HG02870 (cell line): ENCODE measurements around the gene CTSH.
"Not testable (repeated sequence)": the region's sequence is repeated elsewhere in the genome, so short reads cannot be mapped to it uniquely, and the experiment has no call there.

ENCODE experiments used
- ATAC-seq: cut with Tn5 transposase; IDR thresholded peaks from one replicate; pipeline ENCODE4 v1.9.1; 2021; ENCODE audit warnings: mild to moderate bottlenecking, moderate library complexity; ENCODE audit not compliant: unreplicated experiment

The CTSH gene

DNA sequence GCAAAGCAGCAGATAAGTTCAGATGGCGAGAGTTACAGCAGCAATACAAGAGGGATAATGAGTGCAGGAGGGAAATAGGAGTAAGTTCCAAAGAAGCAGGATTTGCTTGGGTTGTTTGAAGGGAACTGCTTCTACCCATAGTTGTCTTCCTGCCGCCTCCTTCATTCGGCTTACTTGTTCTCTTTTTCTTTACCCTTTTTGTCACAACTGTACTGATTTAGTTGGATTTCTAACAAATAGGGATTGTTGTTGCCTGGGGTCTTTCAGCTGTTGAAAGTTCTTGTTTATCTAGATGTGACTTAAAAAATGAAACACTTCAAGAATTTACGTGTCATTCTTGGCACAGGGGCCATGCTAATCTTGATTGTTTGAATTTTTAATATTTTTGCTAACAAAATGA lies 46.3 kb downstream of the CTSH start:
- ATAC-seq, result no peak

DNA sequence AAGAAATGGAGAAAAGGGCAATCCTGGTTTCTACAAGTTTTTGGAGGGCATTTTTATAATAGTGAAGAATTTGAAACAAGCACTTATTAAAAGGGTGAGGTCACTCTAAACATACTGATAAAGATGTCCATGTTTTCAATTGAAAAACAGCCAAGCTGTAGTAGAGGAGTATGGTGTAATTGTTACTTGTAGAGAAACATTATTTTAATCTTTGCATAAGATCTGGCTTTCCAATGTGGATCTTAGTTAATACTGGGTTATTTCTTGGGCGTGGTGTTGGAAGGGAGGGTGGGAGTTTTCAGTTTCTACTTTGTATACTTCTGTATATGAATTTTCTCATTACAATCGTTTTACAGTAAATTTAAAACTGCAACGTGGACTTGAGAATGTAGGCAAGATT lies 49.4 kb downstream of the CTSH start:
- no peak for ATAC-seq

DNA sequence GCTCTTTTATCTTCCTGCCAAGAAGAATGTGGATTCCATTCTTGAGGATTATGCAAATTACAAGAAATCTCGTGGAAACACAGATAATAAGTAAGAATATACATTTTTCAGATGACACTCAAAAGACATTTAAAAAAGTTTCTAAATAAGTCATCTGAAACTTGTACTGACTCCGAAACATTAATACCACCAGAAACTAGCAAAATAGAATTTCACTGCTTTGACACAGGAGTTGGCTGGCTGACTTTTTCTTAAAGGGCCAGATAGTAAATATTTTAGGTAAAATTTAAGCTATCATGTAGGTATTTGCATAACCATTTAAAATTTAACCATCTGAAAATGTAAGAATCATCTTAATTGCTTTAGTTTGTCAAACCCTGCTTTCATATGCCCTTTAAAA lies 51.3 kb downstream of the CTSH start:
- no peak for ATAC-seq

DNA sequence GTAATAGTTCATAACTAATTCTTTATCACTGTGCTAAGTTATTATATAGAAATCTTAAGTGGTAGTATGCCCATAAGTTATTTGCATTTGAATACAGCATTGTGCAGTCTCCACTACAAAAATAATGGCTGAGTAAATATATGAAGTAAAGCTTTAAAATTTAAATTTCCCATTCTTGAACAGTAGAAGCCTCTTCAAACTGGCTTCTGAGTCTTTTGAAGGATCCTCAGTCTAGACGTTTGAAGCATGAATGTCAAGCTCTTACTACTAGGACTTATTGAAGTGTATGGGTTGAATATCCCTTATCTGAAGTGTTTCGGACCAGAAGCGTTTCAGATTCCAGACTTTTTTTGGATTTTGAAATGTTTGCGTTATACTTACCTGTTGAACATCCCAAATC lies 55.8 kb downstream of the CTSH start:
- ATAC-seq, result no peak

DNA sequence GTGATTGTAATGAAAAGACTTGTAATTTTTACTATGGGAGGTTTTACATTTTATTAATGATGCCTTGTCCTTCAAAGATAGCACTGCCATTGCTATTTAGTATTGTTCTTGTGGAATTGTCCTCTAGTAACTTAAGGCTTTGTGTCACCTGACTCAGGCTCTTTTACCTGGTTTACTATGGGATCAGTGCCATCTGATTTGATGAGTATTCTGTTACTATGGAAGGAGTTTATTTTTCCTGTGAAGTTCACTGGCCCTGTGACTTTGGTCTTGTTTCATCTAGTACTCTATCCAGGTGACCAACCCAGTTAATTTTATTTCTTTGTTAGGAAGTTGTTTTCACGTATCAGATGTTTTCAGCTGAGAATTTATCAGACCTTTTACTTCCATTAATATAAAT lies 63.2 kb downstream of the CTSH start:
- ATAC-seq, result no peak

DNA sequence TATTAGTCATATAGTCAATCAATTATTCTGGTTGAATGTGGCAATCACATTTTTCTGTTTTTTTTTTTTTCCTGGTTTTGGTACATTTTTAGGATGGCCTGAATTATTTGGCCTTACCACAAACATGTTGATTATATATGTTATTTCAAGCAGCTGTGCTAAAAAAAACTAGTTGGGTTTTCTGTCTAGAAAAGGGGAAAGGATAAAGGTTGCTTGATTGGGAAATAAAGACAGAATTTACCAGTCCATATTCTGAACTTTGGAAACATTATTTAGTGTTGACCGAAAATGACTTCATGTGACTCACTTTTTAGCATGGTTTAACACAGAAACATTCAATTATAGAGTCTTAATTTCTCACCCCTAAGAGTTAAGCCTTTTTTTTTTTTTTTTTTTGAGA lies 64.0 kb downstream of the CTSH start:
- no peak for ATAC-seq

DNA sequence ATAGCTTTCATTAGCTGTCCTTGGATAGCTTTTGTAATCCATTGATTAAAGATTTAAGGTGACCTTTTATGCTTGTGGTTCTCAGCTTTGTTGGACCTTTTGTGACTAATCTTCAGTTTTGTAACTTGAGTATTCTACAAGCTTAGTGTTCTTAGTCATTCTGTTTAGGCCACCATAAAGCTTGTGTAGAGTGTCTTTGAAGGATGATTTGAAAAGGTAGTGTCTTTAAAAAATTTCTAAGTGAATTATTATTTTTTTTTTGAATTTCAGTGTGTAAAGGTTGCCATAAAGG lies 64.7 kb downstream of the CTSH start:
- no peak for ATAC-seq

DNA sequence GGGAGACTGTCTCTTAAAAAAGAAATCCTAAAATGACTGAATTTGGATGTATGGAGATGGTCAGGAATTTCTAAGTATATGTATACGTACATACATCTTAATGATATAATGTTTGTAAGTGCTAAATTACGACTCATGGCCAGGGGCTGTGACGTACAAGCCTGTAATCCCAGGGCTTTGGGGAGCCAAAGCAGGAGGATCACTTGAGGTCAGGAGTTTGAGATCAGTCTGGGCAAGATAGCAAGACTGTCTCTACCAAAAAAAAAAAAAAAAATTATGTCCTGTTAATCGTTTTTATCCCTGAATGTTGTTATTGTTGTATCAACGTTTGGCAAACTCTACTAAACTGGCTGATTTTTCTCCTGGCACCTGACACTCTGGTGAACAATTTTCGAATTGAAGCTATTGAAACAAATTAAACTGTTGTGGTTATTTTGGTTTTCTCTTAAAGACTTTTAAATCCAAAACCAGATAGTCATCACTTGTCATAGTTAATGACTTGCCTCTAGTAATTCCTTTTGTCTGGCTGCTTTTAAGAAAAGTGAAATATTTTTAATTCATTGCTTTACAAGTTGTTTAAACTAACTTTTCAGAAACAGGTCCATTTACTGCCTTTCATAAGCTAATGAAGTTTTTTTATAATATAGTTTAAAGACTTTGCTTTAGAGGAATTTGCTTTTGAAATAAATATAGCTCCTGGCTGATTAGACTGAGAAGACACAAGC lies 65.2 kb downstream of the CTSH start:
- no peak for ATAC-seq

DNA sequence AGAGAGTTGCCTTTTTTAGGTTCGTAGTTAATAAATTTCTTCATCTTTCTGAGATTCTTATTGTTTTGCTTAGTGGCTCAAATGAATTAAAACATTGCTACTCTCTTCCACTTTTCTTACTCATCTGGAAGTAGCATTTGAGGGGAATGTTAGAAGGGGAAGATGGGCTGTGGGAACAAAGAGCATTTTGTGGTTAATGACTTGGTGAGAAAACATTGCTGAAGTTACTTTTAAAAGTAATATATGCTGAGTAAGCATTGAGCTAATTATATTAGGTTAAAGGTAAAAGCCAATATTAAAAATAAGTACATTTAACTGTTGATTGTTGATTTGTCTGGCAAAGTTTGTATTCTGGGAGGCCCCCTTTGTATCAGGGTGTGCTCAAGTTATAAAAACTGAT lies 66.5 kb downstream of the CTSH start:
- ATAC-seq, result no peak

DNA sequence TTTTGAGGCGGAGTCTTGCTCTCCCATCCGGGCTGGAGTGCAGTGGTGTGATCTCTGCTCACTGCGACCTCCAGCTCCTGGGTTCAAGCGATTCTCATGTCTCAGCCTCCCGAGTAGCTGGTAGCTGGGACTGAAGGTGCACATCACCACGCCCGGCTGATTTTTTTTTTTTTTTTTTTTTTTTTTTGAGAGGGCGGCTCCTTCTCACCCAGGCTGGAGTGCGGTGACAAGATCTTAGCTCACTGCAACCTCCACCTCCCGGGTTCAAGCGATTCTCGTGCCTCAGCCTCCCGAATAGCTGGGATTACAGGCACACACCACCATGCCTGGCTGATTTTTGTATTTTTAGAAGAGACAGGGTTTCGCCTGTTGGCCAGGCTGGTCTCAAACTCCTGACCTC lies 67.9 kb downstream of the CTSH start:
- not testable (repeated sequence) for ATAC-seq

DNA sequence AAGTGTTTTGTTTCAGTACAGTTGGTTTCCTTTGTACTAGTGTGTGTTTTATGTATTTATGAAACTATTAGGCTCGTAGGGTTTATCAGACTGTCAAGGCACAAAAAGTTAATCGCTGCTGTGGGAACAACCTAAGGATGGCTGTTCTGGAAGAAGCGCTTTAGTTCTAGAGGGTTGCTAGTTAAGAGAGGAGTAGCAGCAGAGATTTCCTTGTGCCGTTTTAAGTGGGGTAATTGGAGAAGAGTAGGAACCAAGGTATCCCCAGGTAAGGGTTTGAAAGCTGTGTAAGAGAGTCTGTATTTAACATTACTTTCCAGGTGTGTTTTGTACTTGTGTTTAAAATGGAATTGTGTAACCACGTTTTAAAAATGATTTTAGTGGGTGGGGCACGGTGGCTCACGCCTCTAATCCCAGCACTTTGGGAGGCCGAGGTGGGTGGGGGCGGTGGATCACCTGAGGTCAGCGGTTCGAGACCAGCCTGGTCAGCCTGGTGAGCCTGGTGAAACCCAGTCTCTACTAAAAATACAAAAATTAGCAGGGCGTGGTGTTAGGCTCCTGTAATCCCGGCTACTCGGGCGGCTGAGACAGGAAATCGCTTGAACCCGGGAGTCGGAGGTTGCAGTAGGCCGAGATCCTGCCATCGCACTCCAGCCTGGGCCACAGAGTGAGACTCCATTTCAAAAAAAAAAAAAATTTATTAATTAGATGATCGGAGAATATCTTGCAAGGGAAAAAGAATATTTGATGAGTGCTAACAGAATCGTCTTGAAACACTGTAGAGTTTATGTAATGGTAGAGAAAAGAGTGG lies 69.5 kb downstream of the CTSH start:
- no peak for ATAC-seq

DNA sequence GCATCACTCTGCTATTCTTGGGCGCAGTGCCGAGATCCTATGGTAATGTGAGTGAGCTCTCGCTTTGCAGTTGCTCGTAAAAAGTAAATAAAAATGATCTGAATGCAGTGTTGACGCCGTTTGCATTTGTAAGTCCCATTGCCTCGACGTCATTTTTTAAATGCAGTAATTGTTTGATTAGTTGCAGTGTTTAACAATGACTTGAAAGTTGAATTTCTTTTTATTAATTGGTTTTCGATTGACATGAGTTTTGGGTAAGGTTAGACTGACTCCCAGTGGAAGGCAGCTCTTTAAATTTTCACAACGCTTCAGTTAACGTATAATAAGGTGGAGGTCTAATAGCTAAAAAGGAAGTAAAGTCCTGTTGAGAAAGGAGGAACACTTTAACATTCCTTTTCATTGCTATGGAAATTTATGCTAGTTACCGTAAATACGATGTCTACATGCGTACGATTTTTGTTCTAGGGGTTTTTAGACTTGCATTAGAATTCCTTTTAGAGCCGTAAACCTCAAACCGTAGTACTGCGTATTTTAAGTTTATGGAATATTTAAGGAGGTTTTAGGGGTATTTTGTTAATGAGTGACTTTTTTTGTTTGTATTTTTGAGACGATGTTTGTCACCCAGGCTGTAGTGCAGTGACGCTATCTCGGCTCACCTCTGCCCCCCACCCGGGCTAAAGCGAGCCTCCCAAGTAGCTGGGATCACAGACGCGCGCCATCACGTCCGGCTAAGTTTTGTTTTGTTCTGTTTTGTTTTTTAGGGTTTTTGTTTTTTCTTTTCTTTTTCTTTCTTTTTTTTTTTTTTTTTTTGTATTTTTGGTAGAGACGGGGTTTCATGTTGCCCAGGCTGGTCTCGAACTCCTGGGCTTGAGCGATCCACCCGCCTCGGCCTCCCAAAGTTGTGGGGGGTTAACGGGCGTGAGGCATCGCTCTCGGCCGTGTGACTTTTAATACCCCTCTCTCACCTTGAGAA lies 70.8 kb downstream of the CTSH start:
- ATAC-seq, result no peak

DNA sequence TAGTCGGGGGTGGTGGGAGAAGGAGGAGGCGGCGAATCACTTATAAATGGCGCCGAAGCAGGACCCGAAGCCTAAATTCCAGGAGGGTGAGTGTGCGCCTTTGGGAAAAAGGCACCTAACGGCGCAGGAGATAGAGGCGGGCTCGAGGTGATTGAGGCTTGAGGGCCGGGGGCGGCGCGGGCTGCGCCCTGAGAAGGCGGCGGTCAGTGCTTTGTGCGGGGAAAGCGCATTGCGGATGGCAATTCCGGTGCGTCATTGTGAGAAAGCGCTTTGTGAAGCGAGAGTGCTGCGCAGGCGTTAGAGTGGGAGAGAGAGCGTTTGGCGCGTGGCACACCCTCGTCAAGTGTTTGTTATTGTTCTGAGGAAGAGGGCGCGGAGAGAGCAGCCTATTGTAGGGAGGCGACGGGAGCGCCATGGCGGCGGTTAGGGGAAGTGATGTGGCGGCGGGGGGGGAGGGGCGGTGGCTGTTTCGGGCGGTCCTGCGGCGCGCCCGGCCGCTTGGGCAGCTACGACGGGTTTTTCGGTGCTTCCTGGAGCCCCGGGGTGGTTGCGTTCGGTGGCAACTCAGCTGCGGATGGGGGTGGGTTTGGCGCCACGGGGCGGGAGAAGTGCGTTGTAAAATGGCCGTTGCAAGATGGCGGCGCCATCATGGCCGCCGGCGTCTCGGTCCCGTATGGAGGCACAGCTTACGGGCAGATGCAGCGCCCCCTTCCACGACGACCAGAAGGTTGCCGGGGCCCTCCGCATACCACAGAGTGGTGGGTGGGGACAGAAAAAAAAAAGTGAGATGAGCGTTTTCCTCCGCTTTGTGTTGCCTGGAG lies 71.7 kb downstream of the CTSH start:
- ATAC-seq, result peak; percentile 56

DNA sequence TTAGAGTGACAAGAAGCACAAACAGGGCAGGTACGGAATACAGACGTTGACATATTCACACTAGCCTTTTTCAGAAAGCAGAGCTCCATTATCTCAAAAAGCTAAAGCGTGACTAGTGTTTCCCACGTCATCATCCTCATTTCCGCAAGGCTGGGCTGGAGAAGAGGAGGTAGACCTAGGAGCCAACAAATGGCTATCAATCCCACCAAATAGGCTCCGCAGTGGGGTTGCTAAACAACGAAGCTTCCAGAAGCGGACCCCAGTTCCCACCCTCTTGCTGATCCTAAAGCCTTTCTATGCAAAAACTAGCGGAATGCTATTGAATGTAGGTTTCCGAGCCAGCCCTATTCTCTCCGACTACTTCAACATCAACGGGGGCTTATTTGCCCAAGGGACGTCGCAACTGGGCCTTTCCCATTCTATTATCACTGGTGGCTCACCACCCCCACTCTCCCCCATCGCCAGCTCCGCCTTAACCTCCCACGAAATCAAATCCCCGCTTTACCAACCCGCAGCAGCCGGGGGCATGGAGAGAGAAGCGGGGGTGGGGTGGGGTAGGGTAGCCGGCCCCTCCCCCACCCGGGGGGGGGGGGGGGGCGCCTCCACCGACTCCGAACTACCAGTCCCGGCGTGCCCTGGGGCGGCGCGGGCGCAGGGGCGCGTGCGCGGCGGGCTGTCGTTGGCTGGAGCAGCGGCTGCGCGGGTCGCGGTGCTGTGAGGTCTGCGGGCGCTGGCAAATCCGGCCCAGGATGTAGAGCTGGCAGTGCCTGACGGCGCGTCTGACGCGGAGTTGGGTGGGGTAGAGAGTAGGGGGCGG lies 72.5 kb downstream of the CTSH start, which contains the start of gene MORF4L1:
MORF4L1 (plus strand) TSS at position 736 of the 817 bp plus-strand sequence. CDS start 128 bp downstream, outside the sequence.
- peak; percentile 60 for ATAC-seq

DNA sequence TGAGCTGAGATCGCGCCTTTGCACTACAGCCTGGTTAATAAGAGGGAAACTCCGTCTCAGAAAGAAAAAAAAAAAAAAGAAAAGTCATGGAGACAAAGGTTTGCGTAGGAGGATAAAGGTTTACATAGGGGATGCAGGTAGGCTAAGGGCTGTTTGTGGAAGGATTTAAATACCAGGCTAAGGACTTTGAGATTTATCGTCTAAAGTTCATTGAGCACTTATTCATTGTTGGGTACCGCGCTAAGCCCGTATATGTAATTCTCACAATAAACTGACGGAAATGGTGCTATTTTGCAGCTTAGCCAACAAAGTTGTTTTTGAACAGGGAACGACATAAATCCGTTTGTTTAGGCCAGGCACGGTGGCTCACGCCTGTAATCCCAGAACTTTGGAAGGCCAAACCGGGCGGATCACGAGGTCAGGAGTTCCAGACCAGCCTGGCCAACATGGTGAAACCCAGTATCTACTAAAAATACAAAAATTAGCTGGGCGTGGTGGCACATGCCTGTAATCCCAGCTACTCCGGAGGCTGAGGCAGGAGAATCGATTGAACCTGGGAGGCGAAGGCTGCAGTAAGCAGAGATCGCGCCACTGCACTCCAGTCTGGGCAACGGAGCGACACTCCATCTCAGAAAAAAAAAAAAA lies 73.2 kb downstream of the CTSH start:
- not testable (repeated sequence) for ATAC-seq
